GM19099 (cell line): ENCODE results near the gene CHADL.

Experiments used
- POLR2A ChIP-seq: IDR thresholded peaks from 3 replicates; pipeline ENCODE4 v1.6.1; 2011; ENCODE audit warnings: low read depth; ENCODE audit not compliant: insufficient read length; ENCODE audit errors: extremely low read depth

CHADL gene

DNA sequence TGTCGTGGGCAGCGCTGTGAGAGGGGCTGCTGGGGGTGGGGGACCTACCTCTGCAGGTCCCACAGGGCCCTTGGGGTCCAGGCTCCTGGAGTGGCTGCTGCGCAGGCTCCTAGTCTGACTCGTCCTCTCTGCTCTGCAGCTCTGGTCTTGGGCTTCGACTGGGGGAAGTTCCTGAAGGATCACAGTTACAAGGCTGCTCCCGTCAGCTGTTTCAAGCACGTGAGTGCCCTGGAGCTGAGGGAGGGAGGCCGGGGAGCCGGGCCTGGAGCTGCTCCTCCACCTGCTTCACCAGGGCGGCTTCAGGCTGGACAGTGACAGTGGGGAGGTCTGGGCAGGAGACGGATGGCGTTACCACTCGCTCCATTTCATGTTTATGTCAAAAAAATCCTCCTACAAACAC, 23.7 kb downstream of the CHADL start:
- no peak for TF ChIP-seq POLR2A

DNA sequence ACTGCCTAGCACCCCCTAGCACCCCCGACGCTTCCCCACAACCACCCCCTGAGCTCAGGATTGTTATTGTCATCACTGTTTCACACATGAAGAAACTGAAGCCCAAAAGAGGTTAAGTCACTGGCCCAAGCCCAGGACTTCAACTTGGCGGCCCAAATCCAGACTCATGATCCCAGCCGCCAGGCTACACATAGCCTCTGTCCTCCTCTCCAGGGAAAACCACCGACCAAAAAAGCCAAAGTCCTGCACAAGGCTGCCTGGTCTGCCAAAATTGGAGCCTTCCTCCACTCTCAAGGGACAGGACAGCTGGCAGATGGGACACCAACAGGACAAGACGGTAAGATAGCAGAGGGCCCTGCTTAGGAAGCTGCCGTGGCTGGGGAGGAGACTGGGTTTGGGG, 24.8 kb downstream of the CHADL start:
- no peak for TF ChIP-seq POLR2A

DNA sequence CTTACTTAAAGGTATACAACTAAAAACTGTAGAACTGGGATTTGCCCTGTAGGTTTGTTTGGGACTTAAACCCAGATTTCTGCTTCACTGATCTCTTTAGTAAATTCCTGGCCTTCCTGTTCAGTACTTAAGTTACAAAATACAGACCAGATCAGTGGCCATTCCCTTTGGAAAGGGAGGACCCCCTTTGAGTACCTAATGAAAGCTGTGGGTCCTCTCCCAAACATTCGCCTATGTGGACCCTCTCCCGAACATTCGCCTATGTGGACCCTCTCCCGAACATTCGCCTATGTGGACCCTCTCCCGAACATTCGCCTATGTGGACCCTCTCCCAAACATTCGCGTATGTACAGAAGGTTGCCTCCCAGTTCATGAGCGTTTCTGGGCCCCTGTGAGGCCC, 25.3 kb downstream of the CHADL start:
- no peak for TF ChIP-seq POLR2A

DNA sequence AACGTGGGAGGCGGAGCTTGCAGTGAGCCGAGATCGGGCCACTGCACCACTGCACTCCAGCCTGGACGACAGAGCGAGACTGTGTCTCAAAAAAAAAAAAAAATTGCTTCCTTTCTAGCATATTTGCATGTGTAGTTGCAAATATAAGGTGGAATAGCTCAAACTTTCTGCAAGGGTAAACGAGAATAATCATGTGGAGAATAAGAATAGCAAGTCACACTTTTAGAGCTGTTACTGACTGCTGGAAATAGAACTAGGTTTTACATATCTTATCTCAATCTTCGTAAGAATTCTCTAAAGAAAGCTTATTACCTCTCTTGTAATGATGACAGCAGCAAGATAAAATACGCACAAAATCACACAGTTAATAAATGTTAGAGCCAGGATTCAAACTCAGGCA, 34.0 kb downstream of the CHADL start:
- no peak for TF ChIP-seq POLR2A

DNA sequence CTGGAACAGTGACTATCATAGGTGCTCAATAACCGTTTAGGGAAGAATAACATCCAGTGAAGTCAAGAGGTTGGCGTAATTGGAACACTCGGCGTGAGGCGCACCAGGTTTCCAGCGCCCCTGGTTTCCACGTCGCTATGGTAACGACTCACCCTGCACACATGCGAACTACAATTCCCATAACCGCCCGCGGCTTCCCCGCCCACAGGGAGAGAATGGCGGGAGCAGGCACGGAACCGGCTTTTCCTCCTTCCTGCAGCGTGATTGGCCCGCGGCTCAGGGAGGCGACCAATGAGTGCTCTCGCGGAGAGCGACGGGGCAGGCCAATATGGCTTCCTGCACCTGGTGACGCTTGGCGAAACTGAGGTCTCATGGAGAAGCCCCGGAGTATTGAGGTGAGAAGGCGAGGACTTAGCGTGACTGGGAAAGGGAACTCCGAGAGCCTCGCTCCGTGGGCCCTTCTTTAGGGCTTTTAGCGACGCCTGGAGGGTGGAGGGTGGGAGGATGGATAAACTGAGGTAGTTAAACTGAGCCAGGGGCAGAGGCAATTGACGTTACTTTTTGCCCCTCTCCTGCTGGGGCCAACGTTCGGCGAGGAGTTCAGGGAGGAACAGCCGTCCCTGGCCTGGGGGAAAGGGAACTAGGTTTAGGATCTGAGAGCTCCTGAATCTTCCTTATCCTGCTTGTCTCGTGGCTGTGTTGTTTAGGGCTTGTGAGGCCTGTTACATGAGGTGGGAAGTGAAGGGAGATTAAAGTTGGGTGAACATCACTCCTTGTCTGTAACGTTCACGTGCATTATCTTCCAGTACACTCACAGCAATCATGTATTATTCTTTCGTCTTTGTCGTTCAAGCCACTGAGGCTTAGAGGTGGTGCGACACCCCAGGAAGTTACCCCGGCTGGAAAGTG, 35.5 kb downstream of the CHADL start, which contains the start of gene L3MBTL2:
L3MBTL2 (plus strand) TSS at position 321 of the 909 bp plus-strand sequence; CDS start at position 372, 51 bp downstream.
- peak; percentile 86 for TF ChIP-seq POLR2A

DNA sequence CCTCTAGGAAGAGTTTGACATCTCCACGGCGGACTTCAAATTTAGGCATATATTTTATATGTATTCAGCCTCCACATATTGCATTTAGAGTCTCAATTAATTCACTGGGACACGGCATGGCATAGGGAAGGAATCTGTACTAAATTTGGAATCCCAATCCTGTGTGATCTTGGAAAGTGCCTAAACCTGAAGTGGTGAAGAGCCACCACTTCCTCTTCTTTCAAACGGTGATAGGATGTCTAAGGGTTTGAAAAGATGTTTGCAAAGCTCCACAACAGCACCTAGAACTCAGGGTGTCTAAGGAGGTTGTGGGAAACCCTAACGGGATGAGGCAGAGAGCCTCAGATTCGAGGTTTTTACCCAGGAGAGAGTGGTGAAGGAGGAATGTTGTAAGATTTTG, 36.7 kb downstream of the CHADL start:
- no peak for TF ChIP-seq POLR2A

DNA sequence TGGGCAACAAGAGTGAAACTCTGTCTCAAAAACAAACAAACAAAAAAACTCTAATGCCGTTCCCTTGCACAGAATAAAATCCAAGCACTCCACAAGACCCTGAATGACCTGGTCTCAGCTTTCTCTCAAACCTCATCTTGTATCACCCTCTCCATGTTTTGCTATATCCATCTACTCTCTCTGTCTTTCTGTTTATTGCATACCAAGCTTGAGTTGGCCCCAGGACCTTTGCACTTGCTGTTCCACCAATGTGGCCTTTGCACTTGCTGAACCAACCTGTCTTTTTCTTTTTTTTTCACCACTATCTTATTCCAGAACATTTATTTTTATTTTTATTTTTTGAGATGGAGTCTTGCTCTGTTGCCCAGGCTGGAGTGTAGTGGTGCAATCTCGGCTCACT, 37.6 kb downstream of the CHADL start:
- no peak for TF ChIP-seq POLR2A

DNA sequence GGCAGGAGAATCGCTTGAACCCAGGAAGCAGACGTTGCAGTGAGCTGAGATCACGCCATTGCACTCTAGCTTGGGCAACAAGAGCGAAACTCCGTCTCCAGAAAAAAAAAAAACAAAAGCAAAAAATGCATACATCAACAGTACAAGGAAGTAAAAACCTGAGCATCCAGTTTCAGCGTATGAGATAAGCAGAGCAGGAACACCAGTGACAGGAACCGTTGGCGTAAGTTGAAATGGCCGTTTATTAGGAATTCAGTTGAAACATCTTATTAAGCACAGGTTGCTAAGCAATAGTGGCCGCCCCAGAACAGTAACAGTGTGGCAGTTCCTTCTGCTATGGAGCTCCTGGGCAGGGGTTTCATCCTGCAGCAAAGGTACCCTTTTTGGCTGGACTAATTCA, 39.6 kb downstream of the CHADL start:
- no peak for TF ChIP-seq POLR2A

DNA sequence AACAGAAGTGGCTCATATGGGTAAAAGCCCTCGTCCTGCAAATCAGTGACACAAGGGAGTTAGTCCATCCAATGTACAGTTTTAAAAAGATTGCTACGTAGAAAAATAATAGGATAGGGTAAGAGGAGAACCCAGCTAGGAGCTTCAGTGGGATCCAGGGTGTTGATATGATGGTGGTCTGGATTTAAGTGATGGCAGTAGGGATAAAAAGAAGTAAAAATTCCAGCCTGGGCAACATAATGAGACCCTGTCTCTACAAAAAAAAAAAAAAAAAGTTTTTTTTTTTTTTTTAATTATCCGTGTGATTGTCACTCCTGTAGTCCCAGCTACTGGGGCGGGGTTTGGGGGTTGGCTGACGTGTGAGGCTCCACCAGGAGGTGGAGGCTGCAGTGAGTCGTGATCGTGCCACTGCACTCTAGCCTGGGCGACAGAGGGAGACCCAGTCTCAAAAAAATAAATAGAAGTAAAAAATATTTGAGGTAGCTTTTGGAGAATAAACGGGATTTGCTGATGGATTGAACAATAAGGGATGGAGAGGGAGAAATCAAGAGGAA, 42.6 kb downstream of the CHADL start:
- TF ChIP-seq POLR2A, result no peak

DNA sequence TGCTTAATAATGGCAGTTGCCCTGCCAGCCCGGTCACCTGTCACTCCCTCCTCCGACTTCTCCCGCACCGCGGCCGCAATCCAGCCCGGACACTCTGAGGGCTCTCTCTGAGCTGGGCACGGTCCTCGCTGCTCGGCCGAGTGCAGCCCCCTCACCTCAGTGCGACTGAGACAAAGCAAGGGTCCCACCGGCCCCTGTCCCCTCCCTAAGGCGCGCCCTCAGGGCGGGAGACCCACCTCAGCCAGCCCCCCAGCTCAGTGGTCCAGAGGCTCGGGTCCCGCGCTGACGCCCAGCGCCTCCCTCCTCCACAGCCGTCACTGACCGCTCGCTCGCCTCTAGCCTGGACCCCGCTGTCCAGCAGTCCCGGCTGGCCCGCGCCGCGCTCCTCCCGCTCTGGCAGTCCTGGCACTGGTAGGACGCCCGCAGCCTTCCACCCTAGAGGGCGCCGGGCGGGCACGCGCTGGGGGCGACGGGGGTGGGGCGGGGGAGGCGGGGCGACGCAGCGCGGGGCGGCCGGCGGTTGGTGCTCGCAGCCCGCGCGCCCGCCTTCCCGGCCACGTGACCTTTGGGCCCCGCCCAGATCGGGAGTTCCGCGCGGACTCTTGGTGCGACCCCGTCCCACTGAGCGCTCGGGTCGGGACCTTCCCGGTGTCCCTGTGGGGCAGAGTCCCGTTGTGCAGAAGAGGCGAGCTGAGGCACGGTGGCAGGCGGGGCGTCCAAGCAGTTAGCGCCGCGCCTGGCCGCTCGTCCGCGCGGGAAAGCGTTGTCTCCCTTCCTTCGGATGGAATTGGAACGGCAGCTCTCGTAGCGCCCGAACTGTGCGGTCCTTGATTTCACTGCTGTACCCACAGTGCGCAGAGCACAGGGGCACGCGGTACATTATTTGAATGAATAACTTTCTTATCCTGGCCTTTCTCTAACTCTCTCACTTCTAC, 43.4 kb downstream of the CHADL start:
- TF ChIP-seq POLR2A, result no peak

DNA sequence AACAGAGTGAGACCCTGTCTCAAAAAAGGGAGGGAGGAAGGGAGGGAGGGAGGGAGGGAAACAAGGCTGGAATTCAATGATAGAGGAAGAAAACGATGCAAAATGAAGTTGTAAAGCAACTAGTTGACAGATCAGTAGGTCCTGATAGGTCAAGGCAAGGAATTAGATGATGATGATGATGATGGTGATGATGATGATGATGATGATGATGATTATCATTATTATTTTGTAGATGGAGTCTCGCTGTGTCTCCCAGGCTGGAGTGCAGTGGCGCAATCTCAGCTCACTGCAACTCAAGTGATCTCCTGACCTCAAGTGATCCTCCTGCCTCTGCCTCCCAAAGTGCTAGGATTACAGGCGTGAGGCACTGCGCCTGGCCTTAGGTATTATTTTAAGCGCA, 46.9 kb downstream of the CHADL start:
- no peak for TF ChIP-seq POLR2A

DNA sequence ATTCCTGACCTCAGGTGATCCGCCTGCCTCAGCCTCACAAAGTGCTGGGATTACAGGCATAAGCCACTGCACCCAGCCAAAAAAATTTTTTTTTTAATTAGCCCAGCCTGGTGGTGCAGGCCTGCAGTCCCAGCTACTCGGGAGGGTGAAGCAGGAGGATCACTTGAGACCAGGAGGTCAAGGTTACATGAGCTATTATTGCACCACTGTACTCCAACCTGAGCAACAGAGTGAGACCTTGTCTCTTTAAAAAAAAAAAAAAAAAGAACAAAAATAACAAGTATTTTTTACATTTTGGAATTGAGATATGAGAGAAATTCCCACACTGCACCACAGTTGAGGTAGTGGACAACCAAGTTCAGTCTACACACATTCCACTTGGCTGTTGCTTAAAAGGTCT, 49.3 kb downstream of the CHADL start:
- no peak for TF ChIP-seq POLR2A

DNA sequence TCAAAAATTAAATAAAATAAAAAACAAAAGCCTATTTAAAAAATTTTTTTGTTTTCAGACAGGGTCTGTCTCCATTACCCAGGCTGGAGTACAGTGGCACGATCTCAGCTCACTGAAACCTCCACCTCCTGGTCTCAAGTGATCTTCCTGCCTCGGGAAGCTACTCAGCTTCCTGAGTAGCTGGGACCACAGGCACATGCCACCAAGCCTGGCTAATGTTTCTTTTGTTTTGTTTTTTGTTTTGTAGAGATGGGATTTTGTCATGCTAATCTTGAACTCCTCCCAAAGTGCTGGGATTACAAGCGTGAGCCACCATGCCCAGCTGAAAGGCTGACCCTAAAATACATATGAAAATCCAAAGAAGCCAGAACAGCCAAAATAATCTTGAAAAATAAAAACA, 56.1 kb downstream of the CHADL start:
- TF ChIP-seq POLR2A, result no peak

DNA sequence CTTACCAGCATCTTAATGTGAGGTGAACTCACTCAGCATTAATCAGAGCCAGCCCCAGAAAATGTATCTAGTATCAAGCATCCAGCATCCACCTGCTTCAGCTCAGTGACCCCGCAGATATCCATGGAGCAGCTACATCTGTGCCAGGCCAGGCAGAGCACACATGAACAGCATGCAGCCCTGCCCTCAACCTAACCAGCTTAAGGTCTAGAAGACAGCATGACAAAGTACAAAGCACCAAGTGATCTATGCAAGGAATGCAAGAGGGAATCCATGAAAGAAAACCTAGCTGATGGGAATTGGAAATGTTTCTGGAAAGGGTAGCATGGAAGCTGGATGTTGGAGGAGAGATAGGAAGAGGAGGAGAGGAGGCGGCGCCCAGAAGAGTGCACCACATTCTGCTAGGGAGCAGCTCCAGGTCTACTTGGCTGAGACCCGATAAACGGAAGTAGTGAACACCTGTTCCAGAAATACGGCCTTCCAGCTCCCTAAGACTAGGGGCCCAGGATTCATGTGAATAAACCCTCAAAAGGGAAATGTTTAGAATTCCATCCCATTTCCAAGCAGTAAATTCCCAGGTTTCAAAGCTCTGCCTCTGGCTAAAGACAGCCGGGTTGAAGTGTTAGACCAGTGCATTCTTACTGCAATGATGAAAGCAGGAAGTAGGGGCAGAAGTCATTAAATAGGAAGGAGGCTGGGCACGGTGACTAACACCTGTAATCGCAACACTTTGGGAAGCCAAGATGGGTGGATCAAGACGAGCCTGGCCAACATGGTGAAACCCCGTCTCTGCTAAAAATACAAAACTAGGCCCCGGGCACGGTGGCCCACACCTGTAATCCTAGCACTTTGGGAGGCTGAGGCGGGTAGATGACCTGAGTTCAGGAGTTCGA, 59.1 kb downstream of the CHADL start:
- TF ChIP-seq POLR2A, result no peak
